ENCODE results near the gene NPFFR2. TPM values are rescaled to one million over a fixed set of nuclear protein-coding genes. Genes with fewer than 3 reads are reported as not detected.
"Not testable (repeated sequence)": the region's sequence is repeated elsewhere in the genome, so short reads cannot be mapped to it uniquely, and the experiment has no call there.

NPFFR2 gene
- total and polyA plus RNA-seq, 4 experiments from 2014 or later, result not detected

DNA sequence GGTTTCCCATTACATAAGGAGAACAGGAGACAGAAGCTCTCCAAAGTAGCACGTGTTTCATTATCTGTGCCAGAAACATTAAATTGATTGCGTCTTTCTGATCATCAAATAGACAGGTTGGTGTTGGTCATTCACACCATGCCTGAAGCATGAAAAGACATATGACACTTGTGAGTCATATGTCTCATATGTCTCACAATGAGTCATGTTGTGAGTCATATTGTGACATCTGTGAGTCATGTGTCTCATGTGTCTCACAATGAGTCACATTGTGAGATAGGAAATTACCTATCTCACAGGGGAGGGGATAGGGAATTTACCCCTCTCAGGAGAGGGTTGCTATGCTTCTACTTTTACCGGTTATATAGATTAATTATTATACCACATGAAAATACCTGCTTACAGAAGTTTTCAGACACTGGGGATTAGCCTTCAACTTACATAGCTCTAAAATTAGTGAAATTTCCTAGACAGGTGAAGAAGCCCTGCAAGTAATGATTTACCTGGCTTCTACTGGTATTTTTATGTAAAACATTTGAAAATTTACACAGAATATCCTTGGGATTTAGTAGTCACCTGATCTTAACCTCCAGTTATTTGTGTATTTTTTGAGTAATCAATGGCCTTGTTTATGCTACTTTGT, 80.8 kb downstream of the NPFFR2 start:
- Histone ChIP-seq H3K36me3 (ENCODE audit: insufficient read depth, low read length) (no peaks in the 10 kb centered on the region), H3K27ac (ENCODE audit: low read depth, low read length) (no peak overlapping the region), H3K27me3 (ENCODE audit: insufficient read depth, low read length) (no peaks in the 10 kb centered on the region), H3K9me3 (ENCODE audit: control insufficient read depth in 1 of 2, low read length in 2 of 2) (no peaks in the 10 kb centered on the region), H3K4me1 (ENCODE audit: insufficient read depth, low read length) (no peaks in the 10 kb centered on the region), H3K4me3 (ENCODE audit: low read length in 2 of 2) (no peak overlapping the region)
- intact Hi-C loops (cut with micrococcal nuclease), result no loop called here
- CTCF ChIA-PET (ENCODE audit: partially characterized antibody), result no interaction called here
- Mint-ChIP-seq H3K4me3 (no peak overlapping the region), H3K36me3 (no peaks in the 10 kb centered on the region), H3K9me3 (no peaks in the 10 kb centered on the region), H3K4me1 (no peaks in the 10 kb centered on the region), H3K27ac (no peak overlapping the region), H3K27me3 (no peaks in the 10 kb centered on the region)
- no peak for DNase-seq
- POLR2A ChIA-PET (ENCODE audit: partially characterized antibody), result no interaction called here

- no peak for DNase-seq
- no peaks in the 10 kb centered on the region for H3K4me1 ChIP-seq (ENCODE audit: insufficient read depth, low read length)
- H3K27ac ChIP-seq (ENCODE audit: low read depth, low read length), result no peak overlapping the region
- Mint-ChIP-seq H3K27me3 (no peaks in the 10 kb centered on the region), H3K36me3 (no peaks in the 10 kb centered on the region), H3K27ac (no peak overlapping the region), H3K4me1 (no peaks in the 10 kb centered on the region), H3K4me3 (no peak overlapping the region), H3K9me3 (no peaks in the 10 kb centered on the region)
- H3K36me3 ChIP-seq (ENCODE audit: insufficient read depth, low read length), result no peaks in the 10 kb centered on the region
- no peak overlapping the region for H3K4me3 ChIP-seq (ENCODE audit: low read length in 2 of 2)
- ChIA-PET CTCF (ENCODE audit: partially characterized antibody) (no interaction called here), POLR2A (ENCODE audit: partially characterized antibody) (no interaction called here)
- no peaks in the 10 kb centered on the region for H3K27me3 ChIP-seq (ENCODE audit: insufficient read depth, low read length)
- H3K9me3 ChIP-seq (ENCODE audit: control insufficient read depth in 1 of 2, low read length in 2 of 2), result no peaks in the 10 kb centered on the region
- intact Hi-C loops (cut with micrococcal nuclease), result no loop called here
Observed at GRCh38 chr4:72118017-72118416, 86.2 kb downstream of the NPFFR2 start.

GRCh38 chr4:72119946-72120345, 88.1 kb downstream of the NPFFR2 start:
- Mint-ChIP-seq H3K36me3 (no peaks in the 10 kb centered on the region), H3K27ac (no peak overlapping the region), H3K27me3 (no peaks in the 10 kb centered on the region), H3K4me1 (no peaks in the 10 kb centered on the region), H3K4me3 (no peak overlapping the region), H3K9me3 (no peaks in the 10 kb centered on the region)
- Histone ChIP-seq H3K27ac (ENCODE audit: low read depth, low read length) (no peak overlapping the region), H3K36me3 (ENCODE audit: insufficient read depth, low read length) (no peaks in the 10 kb centered on the region), H3K9me3 (ENCODE audit: control insufficient read depth in 1 of 2, low read length in 2 of 2) (no peaks in the 10 kb centered on the region), H3K27me3 (ENCODE audit: insufficient read depth, low read length) (no peaks in the 10 kb centered on the region), H3K4me3 (ENCODE audit: low read length in 2 of 2) (no peak overlapping the region), H3K4me1 (ENCODE audit: insufficient read depth, low read length) (no peaks in the 10 kb centered on the region)
- ChIA-PET POLR2A (ENCODE audit: partially characterized antibody) (no interaction called here), CTCF (ENCODE audit: partially characterized antibody) (no interaction called here)
- DNase-seq, result no peak
- intact Hi-C loops (cut with micrococcal nuclease), result no loop called here

GRCh38 chr4:72128741-72129140, 96.9 kb downstream of the NPFFR2 start:
- Histone ChIP-seq H3K36me3 (ENCODE audit: insufficient read depth, low read length) (no peaks in the 10 kb centered on the region), H3K27me3 (ENCODE audit: insufficient read depth, low read length) (no peaks in the 10 kb centered on the region), H3K27ac (ENCODE audit: low read depth, low read length) (no peak overlapping the region), H3K4me3 (ENCODE audit: low read length in 2 of 2) (no peak overlapping the region), H3K9me3 (ENCODE audit: control insufficient read depth in 1 of 2, low read length in 2 of 2) (no peaks in the 10 kb centered on the region), H3K4me1 (ENCODE audit: insufficient read depth, low read length) (no peaks in the 10 kb centered on the region)
- intact Hi-C loops (cut with micrococcal nuclease), result no loop called here
- Mint-ChIP-seq H3K9me3 (peaks cover 0 to 8% (median 0%) of the 10 kb centered on the region in 8 donors), H3K4me1 (no peaks in the 10 kb centered on the region), H3K4me3 (no peak overlapping the region), H3K36me3 (no peaks in the 10 kb centered on the region), H3K27me3 (no peaks in the 10 kb centered on the region), H3K27ac (no peak overlapping the region)
- no peak for DNase-seq
- ChIA-PET POLR2A (ENCODE audit: partially characterized antibody) (no interaction called here), CTCF (ENCODE audit: partially characterized antibody) (no interaction called here)

GRCh38 chr4:72136429-72136828, 104.6 kb downstream of the NPFFR2 start:
- no peak overlapping the region for H3K27ac ChIP-seq (ENCODE audit: low read depth, low read length)
- Mint-ChIP-seq H3K36me3 (no peaks in the 10 kb centered on the region), H3K9me3 (peaks cover 0 to 14% (median 2%) of the 10 kb centered on the region in 8 donors), H3K4me1 (no peaks in the 10 kb centered on the region), H3K27ac (no peak overlapping the region), H3K27me3 (peaks cover 0 to 2% of the 10 kb centered on the region in 2 donors), H3K4me3 (no peak overlapping the region)
- POLR2A ChIA-PET (ENCODE audit: partially characterized antibody), result no interaction called here
- no peaks in the 10 kb centered on the region for H3K36me3 ChIP-seq (ENCODE audit: insufficient read depth, low read length)
- no peaks in the 10 kb centered on the region for H3K9me3 ChIP-seq (ENCODE audit: control insufficient read depth in 1 of 2, low read length in 2 of 2)
- H3K4me3 ChIP-seq (ENCODE audit: low read length in 2 of 2), result no peak overlapping the region
- CTCF ChIA-PET (ENCODE audit: partially characterized antibody), result no interaction called here
- DNase-seq, result no peak
- H3K27me3 ChIP-seq (ENCODE audit: insufficient read depth, low read length), result no peaks in the 10 kb centered on the region
- intact Hi-C loops (cut with micrococcal nuclease), result no loop called here
- no peaks in the 10 kb centered on the region for H3K4me1 ChIP-seq (ENCODE audit: insufficient read depth, low read length)

- H3K27me3 ChIP-seq (ENCODE audit: insufficient read depth, low read length); H3K27ac ChIP-seq (ENCODE audit: low read depth, low read length); H3K9me3 ChIP-seq (ENCODE audit: control insufficient read depth in 1 of 2, low read length in 2 of 2); H3K4me3 ChIP-seq (ENCODE audit: low read length in 2 of 2); H3K36me3 Mint-ChIP-seq; H3K36me3 ChIP-seq (ENCODE audit: insufficient read depth, low read length); CTCF ChIA-PET (ENCODE audit: partially characterized antibody); H3K27ac Mint-ChIP-seq; H3K27me3 Mint-ChIP-seq; H3K4me1 Mint-ChIP-seq; POLR2A ChIA-PET (ENCODE audit: partially characterized antibody); intact Hi-C loops (cut with micrococcal nuclease); H3K4me1 ChIP-seq (ENCODE audit: insufficient read depth, low read length); DNase-seq: not testable (repeated sequence)
- peak overlapping the region in 1 of 8 donors; percentile 13 for H3K4me3 Mint-ChIP-seq
- H3K9me3 Mint-ChIP-seq, result peaks cover 0 to 14% (median 4%) of the 10 kb centered on the region in 8 donors
Observed at GRCh38 chr4:72139997-72140396, 108.2 kb downstream of the NPFFR2 start.

- Mint-ChIP-seq H3K9me3 (peaks cover 0 to 12% (median 3%) of the 10 kb centered on the region in 8 donors), H3K4me3 (no peak overlapping the region), H3K36me3 (no peaks in the 10 kb centered on the region), H3K27me3 (no peaks in the 10 kb centered on the region), H3K4me1 (no peaks in the 10 kb centered on the region), H3K27ac (no peak overlapping the region)
- POLR2A ChIA-PET (ENCODE audit: partially characterized antibody), result no interaction called here
- H3K27ac ChIP-seq (ENCODE audit: low read depth, low read length), result no peak overlapping the region
- DNase-seq, result no peak
- H3K36me3 ChIP-seq (ENCODE audit: insufficient read depth, low read length), result no peaks in the 10 kb centered on the region
- intact Hi-C loops (cut with micrococcal nuclease), result no loop called here
- no peaks in the 10 kb centered on the region for H3K4me1 ChIP-seq (ENCODE audit: insufficient read depth, low read length)
- no peaks in the 10 kb centered on the region for H3K27me3 ChIP-seq (ENCODE audit: insufficient read depth, low read length)
- CTCF ChIA-PET (ENCODE audit: partially characterized antibody), result no interaction called here
- H3K9me3 ChIP-seq (ENCODE audit: control insufficient read depth in 1 of 2, low read length in 2 of 2), result no peaks in the 10 kb centered on the region
- H3K4me3 ChIP-seq (ENCODE audit: low read length in 2 of 2), result no peak overlapping the region
Observed at GRCh38 chr4:72144241-72144640, 112.4 kb downstream of the NPFFR2 start.

GRCh38 chr4:72152731-72153130, 120.9 kb downstream of the NPFFR2 start:
- H3K9me3 Mint-ChIP-seq, result peaks cover 0 to 11% (median 0%) of the 10 kb centered on the region in 8 donors
- ChIA-PET POLR2A (ENCODE audit: partially characterized antibody) (no interaction called here), CTCF (ENCODE audit: partially characterized antibody) (no interaction called here)

More at GRCh38 chr4:72152731-72153130, 120.9 kb downstream of the NPFFR2 start:
- no peak overlapping the region for H3K4me3 Mint-ChIP-seq
- no peak overlapping the region for H3K27ac Mint-ChIP-seq
- H3K4me1 Mint-ChIP-seq, result no peaks in the 10 kb centered on the region
- Histone ChIP-seq H3K9me3 (ENCODE audit: control insufficient read depth in 1 of 2, low read length in 2 of 2) (no peaks in the 10 kb centered on the region), H3K27me3 (ENCODE audit: insufficient read depth, low read length) (no peaks in the 10 kb centered on the region), H3K27ac (ENCODE audit: low read depth, low read length) (no peak overlapping the region), H3K4me1 (ENCODE audit: insufficient read depth, low read length) (no peaks in the 10 kb centered on the region), H3K36me3 (ENCODE audit: insufficient read depth, low read length) (no peaks in the 10 kb centered on the region), H3K4me3 (ENCODE audit: low read length in 2 of 2) (no peak overlapping the region)
- H3K36me3 Mint-ChIP-seq, result no peaks in the 10 kb centered on the region
- intact Hi-C loops (cut with micrococcal nuclease), result no loop called here
- peaks cover 0 to 1% of the 10 kb centered on the region in 2 donors for H3K27me3 Mint-ChIP-seq
- no peak for DNase-seq

Measured in CD4-positive, alpha-beta memory T cell (primary cell).